Activated T-cell treated with anti-CD3 and anti-CD28 coated beads, Interleukin-2, amount 50 U/mL, for 4 hours (primary cell): Measurements from ENCODE around the gene PPP4R1. TPM values are rescaled to one million over a fixed set of nuclear protein-coding genes. Genes with fewer than 3 reads are reported as not detected.

ENCODE experiments used
- ATAC-seq, 2 donors: fragments of 200-7000 bp; cut with Tn5 transposase; one replicate each; pipeline ENCODE4 v1.10.0; 2021
- DNase-seq: peaks from one replicate; pipeline ENCODE4 v3.0.0-alpha.2; 2020
- H3K27me3 Mint-ChIP-seq: one replicate; pipeline ENCODE4 v1.8.0; 2021; ENCODE audit warnings: low read depth, mixed read lengths
- H3K36me3 Mint-ChIP-seq: one replicate; pipeline ENCODE4 v1.8.0; 2022; ENCODE audit warnings: mixed read lengths; ENCODE audit not compliant: insufficient read depth
- H3K4me1 Mint-ChIP-seq: one replicate; pipeline ENCODE4 v1.8.0; 2021; ENCODE audit warnings: low read depth, mixed read lengths
- H3K4me3 Mint-ChIP-seq: one replicate; pipeline ENCODE4 v1.8.0; 2021; ENCODE audit warnings: mild to moderate bottlenecking, moderate library complexity, mixed read lengths
- H3K9me3 Mint-ChIP-seq: one replicate; pipeline ENCODE4 v1.8.0; 2021; ENCODE audit warnings: mixed read lengths
- total RNA-seq, 3 donors: library from RNA; stranded (reverse); gene quantifications; one replicate each; pipeline ENCODE4 v1.2.1, GENCODE V29; 2021

PPP4R1 gene
- total RNA-seq, 3 donors from 2014 or later = 32.6 to 38.3 (median 36.8) TPM

DNA sequence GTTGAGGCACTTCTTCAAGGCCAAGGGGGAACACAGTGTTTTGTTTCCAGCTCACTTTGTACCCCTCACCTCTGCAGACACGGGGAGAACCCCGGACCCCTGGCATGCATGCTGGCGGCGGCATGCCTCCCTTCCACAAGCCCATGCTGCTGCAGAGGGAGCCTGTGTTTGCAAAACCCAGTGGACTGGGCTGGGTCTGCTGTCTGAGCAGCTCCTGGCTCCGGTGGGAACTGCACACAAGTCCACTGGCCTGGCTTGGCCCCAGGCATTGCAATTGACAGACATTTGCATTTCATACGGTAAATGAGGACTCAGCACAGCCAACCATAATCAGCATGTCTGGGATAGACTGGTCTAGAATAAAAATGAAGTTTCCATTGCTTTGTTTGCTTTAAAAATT is 76.7 kb downstream of the PPP4R1 start:
- Mint-ChIP-seq H3K36me3 (peaks cover 25% of the 10 kb centered on the region), H3K4me1 (no peaks in the 10 kb centered on the region), H3K9me3 (no peaks in the 10 kb centered on the region), H3K27me3 (no peaks in the 10 kb centered on the region), H3K4me3 (no peak overlapping the region)
- no peak for ATAC-seq
- DNase-seq = no peak

DNA sequence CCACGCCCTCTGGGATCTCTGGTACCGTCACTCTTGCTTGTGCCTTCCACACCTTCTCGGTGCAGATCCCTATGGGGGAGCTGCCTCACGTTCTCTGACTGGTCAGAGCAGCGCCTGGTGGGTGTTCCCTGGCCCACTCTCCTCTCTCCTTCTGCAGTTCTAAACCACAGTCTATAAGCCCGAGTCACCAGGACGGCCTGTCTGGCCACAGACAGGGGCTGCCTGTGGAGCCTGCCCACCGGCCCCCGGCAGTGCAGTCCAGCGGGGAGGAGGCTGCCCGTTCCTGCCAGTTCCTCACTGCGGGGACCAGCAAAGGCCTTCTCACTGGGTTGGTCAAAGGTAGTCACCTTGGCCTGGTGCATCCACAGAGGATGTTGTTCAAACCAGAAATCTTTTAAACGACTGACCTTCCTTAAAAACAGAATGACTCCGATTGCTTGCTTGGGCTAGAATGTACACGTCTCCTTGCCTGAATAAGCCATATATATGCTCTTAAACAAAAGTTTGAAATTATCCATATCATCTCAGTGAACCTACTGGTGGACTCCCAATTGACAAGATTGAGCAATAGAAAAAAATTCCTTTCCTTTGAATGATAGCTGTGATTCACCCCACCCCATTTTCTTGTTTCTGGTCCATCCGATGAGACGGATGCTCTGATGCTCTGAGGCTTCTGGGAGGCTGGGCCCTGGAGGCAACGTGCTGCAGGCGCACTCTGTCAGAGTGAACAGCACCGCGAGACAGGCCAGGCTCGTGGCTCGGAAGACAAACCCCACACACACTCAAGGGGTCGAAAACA is 77.8 kb downstream of the PPP4R1 start:
- Mint-ChIP-seq H3K4me3 (no peak overlapping the region), H3K9me3 (no peaks in the 10 kb centered on the region), H3K36me3 (peaks cover 29% of the 10 kb centered on the region), H3K4me1 (no peaks in the 10 kb centered on the region), H3K27me3 (no peaks in the 10 kb centered on the region)
- ATAC-seq (no peak), DNase-seq (no peak)

DNA sequence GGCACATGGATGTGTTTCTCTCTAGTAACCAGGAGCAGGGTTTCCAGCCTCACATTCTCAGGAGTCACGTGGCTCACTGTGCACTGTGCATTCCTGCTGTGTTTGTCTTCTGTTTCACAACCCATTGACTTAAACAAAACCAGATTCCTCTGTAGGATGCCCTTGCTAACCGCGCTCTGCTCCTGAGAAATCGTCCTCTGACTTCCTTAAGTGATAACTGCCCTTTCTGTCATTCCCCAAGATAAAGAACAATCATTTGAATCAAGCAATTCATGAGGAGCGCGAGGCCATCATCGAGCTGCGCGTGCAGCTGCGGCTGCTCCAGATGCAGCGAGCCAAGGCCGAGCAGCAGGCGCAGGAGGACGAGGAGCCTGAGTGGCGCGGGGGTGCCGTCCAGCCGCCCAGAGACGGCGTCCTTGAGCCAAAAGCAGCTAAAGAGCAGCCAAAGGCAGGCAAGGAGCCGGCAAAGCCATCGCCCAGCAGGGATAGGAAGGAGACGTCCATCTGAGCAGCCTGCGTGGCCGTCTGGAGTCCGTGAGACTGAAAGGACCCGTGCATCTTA is 78.8 kb downstream of the PPP4R1 start:
- Mint-ChIP-seq H3K4me1 (no peaks in the 10 kb centered on the region), H3K27me3 (no peaks in the 10 kb centered on the region), H3K9me3 (no peaks in the 10 kb centered on the region), H3K36me3 (peaks cover 29% of the 10 kb centered on the region), H3K4me3 (no peak overlapping the region)
- ATAC-seq = no peak
- no peak for DNase-seq

DNA sequence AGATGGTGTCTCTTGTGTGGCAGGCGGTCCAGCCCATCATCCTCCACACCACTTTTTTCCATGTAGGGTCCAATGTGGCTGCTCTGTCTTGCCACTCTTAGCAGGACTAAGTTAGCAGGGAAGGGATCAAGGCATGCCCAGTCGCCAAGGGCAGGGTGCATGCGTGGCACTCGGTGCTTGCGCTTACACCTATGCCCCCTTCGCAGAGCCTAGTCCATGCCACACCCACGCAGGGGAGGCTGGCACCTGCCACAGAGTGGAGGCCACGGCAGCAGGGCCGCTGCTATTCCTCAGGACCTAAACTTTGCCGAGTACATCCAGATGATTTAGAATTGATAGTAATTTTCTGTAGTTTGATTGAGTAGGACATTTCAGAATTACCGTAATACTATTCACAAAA is 79.5 kb downstream of the PPP4R1 start:
- no peak overlapping the region for H3K4me3 Mint-ChIP-seq
- ATAC-seq (no peak), DNase-seq (no peak)
- no peaks in the 10 kb centered on the region for H3K4me1 Mint-ChIP-seq
- no peaks in the 10 kb centered on the region for H3K27me3 Mint-ChIP-seq
- peaks cover 29% of the 10 kb centered on the region for H3K36me3 Mint-ChIP-seq
- H3K9me3 Mint-ChIP-seq = no peaks in the 10 kb centered on the region

GRCh38 chr18:9531791-9532410 is 82.5 kb downstream of the PPP4R1 start:
- no peak for ATAC-seq
- Mint-ChIP-seq H3K36me3 (peaks cover 45% of the 10 kb centered on the region), H3K27me3 (no peaks in the 10 kb centered on the region), H3K9me3 (peaks cover 2% of the 10 kb centered on the region), H3K4me1 (no peaks in the 10 kb centered on the region), H3K4me3 (no peak overlapping the region)
- no peak for DNase-seq

GRCh38 chr18:9530226-9531009 is 83.9 kb downstream of the PPP4R1 start:
- H3K9me3 Mint-ChIP-seq = peaks cover 2% of the 10 kb centered on the region
- H3K36me3 Mint-ChIP-seq = peaks cover 45% of the 10 kb centered on the region
- no peak for ATAC-seq
- no peaks in the 10 kb centered on the region for H3K4me1 Mint-ChIP-seq
- no peaks in the 10 kb centered on the region for H3K27me3 Mint-ChIP-seq
- DNase-seq = no peak
- H3K4me3 Mint-ChIP-seq = no peak overlapping the region

DNA sequence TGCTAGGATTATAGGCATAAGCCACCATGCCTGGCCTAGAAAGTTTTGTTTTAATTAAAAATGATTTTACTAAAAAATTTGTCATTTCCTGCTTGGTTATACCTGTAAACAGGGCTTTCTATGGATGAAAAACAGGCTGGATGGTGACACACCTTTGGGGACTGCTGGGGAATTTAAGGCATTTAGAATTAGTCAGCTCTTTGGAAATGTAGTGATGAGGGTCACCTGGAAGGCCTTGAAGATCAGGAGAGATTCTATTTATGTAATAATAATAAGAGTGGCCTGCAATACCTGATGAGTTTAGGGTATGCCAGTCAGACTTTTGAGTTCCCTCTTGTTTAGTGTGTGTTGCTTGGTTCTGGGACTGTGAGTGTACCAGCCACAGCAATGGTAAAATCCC is 87.9 kb downstream of the PPP4R1 start:
- Mint-ChIP-seq H3K27me3 (no peaks in the 10 kb centered on the region), H3K4me3 (no peak overlapping the region), H3K36me3 (peaks cover 44% of the 10 kb centered on the region), H3K4me1 (no peaks in the 10 kb centered on the region), H3K9me3 (peaks cover 2% of the 10 kb centered on the region)
- ATAC-seq = no peak
- DNase-seq = no peak

DNA sequence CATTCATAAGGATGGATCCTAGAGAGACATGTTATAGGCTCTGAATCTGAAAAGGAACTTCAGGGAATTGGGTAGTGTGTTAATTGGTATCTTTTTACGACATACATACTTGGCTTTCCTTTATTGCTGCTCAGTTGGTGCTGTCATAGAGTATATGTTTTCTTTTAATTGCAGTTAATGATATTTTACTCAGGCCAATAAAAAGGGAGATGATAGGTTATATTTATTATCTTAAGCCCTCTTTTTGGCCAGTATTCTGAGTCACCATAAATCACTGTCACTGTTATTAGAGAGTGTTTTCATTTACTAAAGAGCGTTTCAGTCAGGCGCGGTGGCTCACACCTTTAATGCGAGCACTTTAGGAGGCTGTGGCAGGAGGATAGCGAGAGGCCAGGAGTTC is 91.4 kb downstream of the PPP4R1 start:
- Mint-ChIP-seq H3K4me3 (no peak overlapping the region), H3K27me3 (no peaks in the 10 kb centered on the region), H3K9me3 (peaks cover 2% of the 10 kb centered on the region), H3K36me3 (peaks cover 34% of the 10 kb centered on the region), H3K4me1 (peaks cover 1% of the 10 kb centered on the region)
- ATAC-seq (no peak), DNase-seq (no peak)

GRCh38 chr18:9521770-9522169 is 92.6 kb downstream of the PPP4R1 start:
- Mint-ChIP-seq H3K36me3 (peaks cover 25% of the 10 kb centered on the region), H3K4me3 (no peak overlapping the region), H3K4me1 (peaks cover 1% of the 10 kb centered on the region), H3K27me3 (no peaks in the 10 kb centered on the region), H3K9me3 (no peaks in the 10 kb centered on the region)
- DNase-seq (no peak), ATAC-seq (no peak)

- Mint-ChIP-seq H3K9me3 (no peaks in the 10 kb centered on the region), H3K36me3 (peaks cover 25% of the 10 kb centered on the region), H3K27me3 (no peaks in the 10 kb centered on the region), H3K4me3 (no peak overlapping the region), H3K4me1 (peaks cover 1% of the 10 kb centered on the region)
- ATAC-seq (no peak), DNase-seq (no peak)
Measured at GRCh38 chr18:9520666-9521065, 93.7 kb downstream of the PPP4R1 start.

GRCh38 chr18:9519399-9519798 is 95.0 kb downstream of the PPP4R1 start:
- Mint-ChIP-seq H3K27me3 (no peaks in the 10 kb centered on the region), H3K36me3 (peaks cover 20% of the 10 kb centered on the region), H3K4me1 (peaks cover 1% of the 10 kb centered on the region), H3K4me3 (no peak overlapping the region), H3K9me3 (no peaks in the 10 kb centered on the region)
- no peak for ATAC-seq
- DNase-seq = no peak

- Mint-ChIP-seq H3K4me1 (peaks cover 1% of the 10 kb centered on the region), H3K9me3 (no peaks in the 10 kb centered on the region), H3K36me3 (peaks cover 16% of the 10 kb centered on the region), H3K4me3 (no peak overlapping the region), H3K27me3 (no peaks in the 10 kb centered on the region)
- ATAC-seq = no peak
- no peak for DNase-seq
Measured at GRCh38 chr18:9517869-9518268, 96.5 kb downstream of the PPP4R1 start.

DNA sequence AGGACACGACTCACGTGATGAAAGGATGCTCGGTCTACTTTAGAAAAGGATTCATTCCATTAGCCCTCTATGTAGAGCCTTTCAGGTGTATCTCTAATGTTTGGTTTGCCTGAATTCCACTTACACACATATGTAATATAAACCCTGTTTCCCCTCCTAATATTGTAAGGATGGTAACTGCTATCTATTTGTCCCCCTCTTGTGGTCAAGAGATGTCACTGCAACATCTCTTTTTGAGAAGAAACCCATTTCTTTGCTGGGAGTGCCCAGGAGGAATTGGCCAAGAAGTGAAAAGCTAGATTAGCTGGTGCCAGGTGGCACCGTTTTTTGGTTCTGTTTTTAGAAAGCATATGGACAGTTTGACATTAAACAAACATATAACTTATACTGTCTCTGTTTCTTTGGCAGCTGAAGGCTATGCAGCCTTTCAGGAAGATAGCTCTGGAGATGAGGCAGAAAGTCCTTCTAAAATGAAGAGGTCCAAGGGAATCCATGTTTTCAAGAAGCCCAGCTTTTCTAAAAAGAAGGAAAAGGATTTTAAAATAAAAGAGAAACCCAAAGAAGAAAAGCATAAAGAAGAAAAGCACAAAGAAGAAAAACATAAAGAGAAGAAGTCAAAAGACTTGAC is 97.8 kb downstream of the PPP4R1 start:
- peaks cover 12% of the 10 kb centered on the region for H3K36me3 Mint-ChIP-seq
- no peak overlapping the region for H3K4me3 Mint-ChIP-seq
- no peaks in the 10 kb centered on the region for H3K9me3 Mint-ChIP-seq
- no peaks in the 10 kb centered on the region for H3K27me3 Mint-ChIP-seq
- peak in 1 of 2 donors; percentile 46 for ATAC-seq
- DNase-seq = no peak
- H3K4me1 Mint-ChIP-seq = peaks cover 1% of the 10 kb centered on the region

DNA sequence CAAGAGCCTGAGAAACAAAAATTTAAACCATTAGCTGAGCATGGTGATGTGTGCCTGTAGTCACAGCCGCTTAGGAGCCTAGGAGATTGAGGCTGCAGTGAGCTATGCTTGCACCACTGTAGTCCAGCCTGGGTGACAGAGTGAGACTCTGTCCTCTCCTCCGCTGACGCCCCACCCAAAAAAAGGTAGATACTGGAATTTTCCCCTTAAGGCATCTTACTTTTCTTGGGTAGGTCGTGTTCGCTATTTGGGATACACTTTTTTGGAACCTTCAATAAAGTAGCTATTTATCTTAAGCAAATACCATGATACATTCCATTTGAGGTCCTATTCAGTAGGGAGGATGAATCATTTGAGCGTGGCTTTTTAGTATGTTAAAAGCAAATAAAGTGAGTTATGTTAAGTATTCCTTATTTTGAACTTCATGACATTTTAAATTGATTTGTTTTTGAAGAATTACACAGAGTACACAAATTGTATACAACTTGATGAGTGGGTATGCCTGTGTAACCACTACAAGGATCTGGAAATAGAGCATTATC is 100.3 kb downstream of the PPP4R1 start:
- DNase-seq (no peak), ATAC-seq (no peak)
- Mint-ChIP-seq H3K36me3 (peaks cover 13% of the 10 kb centered on the region), H3K27me3 (no peaks in the 10 kb centered on the region), H3K9me3 (no peaks in the 10 kb centered on the region), H3K4me3 (no peak overlapping the region), H3K4me1 (peaks cover 3% of the 10 kb centered on the region)
